Measurements from ENCODE around the gene GLI2. TPM values are rescaled to one million over a fixed set of nuclear protein-coding genes. Genes with fewer than 3 reads are reported as not detected.

GLI2 gene
- total and polyA plus RNA-seq, 2 of the 8 experiments (the other 6 are each of a cell fraction or from before 2014, with no cell fraction given) = 18.4 to 46.9 TPM

DNA sequence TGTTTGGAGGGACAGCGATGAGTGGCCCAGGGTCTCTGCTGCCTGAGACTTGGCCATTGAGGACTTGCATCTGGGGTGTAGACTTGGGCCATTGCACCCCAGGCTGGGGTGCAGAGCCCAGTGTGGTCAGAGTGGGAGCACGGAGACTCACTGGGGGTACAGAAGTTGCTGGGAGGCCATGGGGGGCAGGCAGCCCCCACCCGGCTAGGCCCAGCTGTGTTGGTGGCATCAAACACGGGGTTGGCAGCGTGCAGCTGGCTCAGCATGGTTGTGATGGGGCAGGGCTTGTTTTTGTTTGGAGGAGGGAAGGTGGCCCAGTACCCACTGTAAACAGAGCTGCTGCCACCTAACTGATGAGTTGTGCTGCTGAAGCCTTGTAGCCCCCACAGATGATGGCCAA is 42.1 kb downstream of the GLI2 start:
- no peak overlapping the region for H3K9ac ChIP-seq (replicated peaks in 1 of 4; ENCODE audit: extremely low read depth in 1 of 4, low read depth in 3 of 4, low read length in 3 of 4)
- no peak for FAIRE-seq
- H2BK120ac ChIP-seq (replicated peaks; ENCODE audit: low read depth, low read length) = no peak overlapping the region
- H3K18ac ChIP-seq (ENCODE audit: extremely low read depth, low read length) = no peak overlapping the region
- peaks cover 35% of the 10 kb centered on the region for H3K79me1 ChIP-seq (ENCODE audit: low read depth, low read length)
- no peak overlapping the region for H4K8ac ChIP-seq (ENCODE audit: extremely low read depth, insufficient read depth, low read length)
- no peak overlapping the region for H4K5ac ChIP-seq (ENCODE audit: insufficient read length, low read depth, low read length)
- no peaks in the 10 kb centered on the region for H3K36me3 ChIP-seq (ENCODE audit: control insufficient read depth in 2 of 4, insufficient read depth in 4 of 4, low read length in 3 of 4)
- DNase-seq (ENCODE audit: low read depth in 1 of 2, low spot score in 2 of 2) = no peak
- H3K23me2 ChIP-seq (ENCODE audit: low read depth, low read length) = no peaks in the 10 kb centered on the region; the same call in 1 of the 2 replicates
- no peak overlapping the region for H3K4me3 ChIP-seq (ENCODE audit: extremely low read depth in 1 of 4, insufficient read depth in 2 of 4, low read depth in 3 of 4, low read length in 4 of 4)
- no peaks in the 10 kb centered on the region for H3K27me3 ChIP-seq (replicated peaks in 1 of 4; ENCODE audit: control insufficient read depth in 3 of 4, extremely low read depth in 1 of 4, insufficient read depth in 3 of 4, low read length in 3 of 4)
- H4K20me1 ChIP-seq (replicated peaks in 1 of 2; ENCODE audit: control insufficient read depth in 1 of 2, insufficient read depth in 2 of 2, low read length in 2 of 2) = peaks cover 18 to 43% of the 10 kb centered on the region in 2 experiments
- H3K4ac ChIP-seq (replicated peaks; ENCODE audit: insufficient read length, low read depth, low read length) = no peak overlapping the region
- H2BK12ac ChIP-seq (ENCODE audit: low read depth, low read length) = peak overlapping the region; percentile 60; the same call in 1 of the 2 replicates
- no peak for TF ChIP-seq EGR1 (IDR thresholded peaks at IDR 0.05; ENCODE audit: borderline replicate concordance, low read depth, low read length)
- H3K4me2 ChIP-seq (ENCODE audit: insufficient read depth in 1 of 2, low read depth in 2 of 2, low read length in 2 of 2) = no peak overlapping the region
- POLR2A ChIA-PET (ENCODE audit: partially characterized antibody) = interaction anchor here (1.0 to 3.5 kb wide), 6 partner anchors 9 to 39 kb away, joined by 3 to 8 read pairs (median 3); no protein-coding TSS in a partner anchor
- H3K14ac ChIP-seq (ENCODE audit: insufficient read length) = no peak overlapping the region
- H2BK20ac ChIP-seq (ENCODE audit: low read length) = no peak overlapping the region
- peaks cover 12 to 37% (median 19%) of the 10 kb centered on the region in 4 experiments for H3K4me1 ChIP-seq (replicated peaks in 1 of 4; ENCODE audit: control insufficient read depth in 3 of 4, insufficient read depth in 4 of 4, low read length in 3 of 4)
- peaks cover 11 to 97% of the 10 kb centered on the region in 2 experiments for H3K79me2 ChIP-seq (ENCODE audit: control insufficient read depth in 1 of 2, insufficient read depth in 2 of 2, low read length in 2 of 2)
- H3K23ac ChIP-seq (ENCODE audit: insufficient read length) = no peak overlapping the region
- H4K91ac ChIP-seq (replicated peaks; ENCODE audit: insufficient read length, low read length) = peak overlapping the region; percentile 22
- CTCF ChIA-PET (ENCODE audit: partially characterized antibody) = interaction anchor here (0.6 to 2.5 kb wide), 10 partner anchors 9 to 1076 kb away, joined by 3 to 7 read pairs (median 4); no protein-coding TSS in a partner anchor
- no peak overlapping the region for H3K27ac ChIP-seq (ENCODE audit: low read depth, low read length)
- peak overlapping the region; percentile 46; the same call in 1 of the 2 replicates for H2BK15ac ChIP-seq (ENCODE audit: low read length)
- 0 out of 2 replicates have a peak overlapping the region, but pooled peaks have one; percentile 87 for H2BK5ac ChIP-seq (ENCODE audit: low read depth, low read length)
- H3K9me3 ChIP-seq (ENCODE audit: insufficient read depth in 2 of 2, low read depth in 1 of 2, low read length in 1 of 2) = no peaks in the 10 kb centered on the region
- H2AK5ac ChIP-seq (ENCODE audit: low read depth, low read length) = peak overlapping the region; percentile 41; the same call in 1 of the 2 replicates
- no peak overlapping the region for H2AFZ ChIP-seq (ENCODE audit: low read length)
- no peak overlapping the region for H3K56ac ChIP-seq (replicated peaks; ENCODE audit: insufficient read length, low read depth, low read length)
- 89% methylated on average over 4 of the region's 5 CpGs; no CpG with 5 or more reads in 1 of the 2 experiments for WGBS, 2 experiments (ENCODE audit: extremely low coverage in 1 of 2, insufficient coverage in 1 of 2, insufficient read length in 1 of 2, insufficient replicate concordance in 2 of 2, low coverage in 1 of 2, low lambda C conversion rate in 2 of 2, missing lambda C conversion rate in 1 of 2)

Data from H1 (cell line).